Measurements from ENCODE around the gene DDIT4. TPM values are rescaled to one million over a fixed set of nuclear protein-coding genes. Genes with fewer than 3 reads are reported as not detected.
A peak's percentile ranks its signal among the peaks of the same experiment; 100 is the strongest.

DDIT4 gene
- total and polyA plus RNA-seq, 8 donors = 89.9 to 188 (median 162) TPM

- DNase-seq = peak in 1 of 2 donors; percentile 70
- intact Hi-C loops (cut with DNase I; ENCODE audit: low total_unique reads) = no loop called here
- H3K4me1 ChIP-seq = peaks cover 68 to 97% (median 85%) of the 10 kb centered on the region in 4 donors
Observed at GRCh38 chr10:72321248-72322029, 47.7 kb downstream of the DDIT4 start.

GRCh38 chr10:72322030-72322279 is 48.2 kb downstream of the DDIT4 start:
- 72 to 96% (median 90%) methylated on average over 3 of the region's 3 CpGs for WGBS, 5 donors
- Histone ChIP-seq H3K4me3 (no peak overlapping the region), H3K9me3 (no peaks in the 10 kb centered on the region), H3K4me1 (peaks cover 62 to 96% (median 81%) of the 10 kb centered on the region in 4 donors), H3K36me3 (no peaks in the 10 kb centered on the region), H3K27ac (peak overlapping the region in 2 of 5 donors; percentile 91 to 92), H3K27me3 (no peaks in the 10 kb centered on the region)
- TF ChIP-seq POLR2A (IDR thresholded peaks at IDR 0.05) (no peak), EP300 (IDR thresholded peaks at IDR 0.05) (no peak), POLR2AphosphoS5 (IDR thresholded peaks at IDR 0.05) (no peak)
- TF ChIP-seq, protein P1, sequence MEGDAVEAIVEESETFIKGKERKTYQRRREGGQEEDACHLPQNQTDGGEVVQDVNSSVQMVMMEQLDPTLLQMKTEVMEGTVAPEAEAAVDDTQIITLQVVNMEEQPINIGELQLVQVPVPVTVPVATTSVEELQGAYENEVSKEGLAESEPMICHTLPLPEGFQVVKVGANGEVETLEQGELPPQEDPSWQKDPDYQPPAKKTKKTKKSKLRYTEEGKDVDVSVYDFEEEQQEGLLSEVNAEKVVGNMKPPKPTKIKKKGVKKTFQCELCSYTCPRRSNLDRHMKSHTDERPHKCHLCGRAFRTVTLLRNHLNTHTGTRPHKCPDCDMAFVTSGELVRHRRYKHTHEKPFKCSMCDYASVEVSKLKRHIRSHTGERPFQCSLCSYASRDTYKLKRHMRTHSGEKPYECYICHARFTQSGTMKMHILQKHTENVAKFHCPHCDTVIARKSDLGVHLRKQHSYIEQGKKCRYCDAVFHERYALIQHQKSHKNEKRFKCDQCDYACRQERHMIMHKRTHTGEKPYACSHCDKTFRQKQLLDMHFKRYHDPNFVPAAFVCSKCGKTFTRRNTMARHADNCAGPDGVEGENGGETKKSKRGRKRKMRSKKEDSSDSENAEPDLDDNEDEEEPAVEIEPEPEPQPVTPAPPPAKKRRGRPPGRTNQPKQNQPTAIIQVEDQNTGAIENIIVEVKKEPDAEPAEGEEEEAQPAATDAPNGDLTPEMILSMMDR (IDR thresholded peaks at IDR 0.05) = no peak
- intact Hi-C loops (cut with DNase I; ENCODE audit: low total_unique reads) = no loop called here
- peak in 1 of 2 donors; percentile 27 for DNase-seq

More at GRCh38 chr10:72321248-72322029, 47.7 kb downstream of the DDIT4 start:
- Histone ChIP-seq H3K27me3 (no peaks in the 10 kb centered on the region), H3K36me3 (no peaks in the 10 kb centered on the region), H3K4me3 (no peak overlapping the region), H3K9me3 (no peaks in the 10 kb centered on the region), H3K27ac (peak overlapping the region; percentile 61 to 95 (median 91))
- TF ChIP-seq, protein P1 (IDR thresholded peaks at IDR 0.05) = no peak
- no peak for TF ChIP-seq EP300 (IDR thresholded peaks at IDR 0.05)
- TF ChIP-seq POLR2A (IDR thresholded peaks at IDR 0.05) = no peak
- TF ChIP-seq POLR2AphosphoS5 (IDR thresholded peaks at IDR 0.05) = no peak
- WGBS, 5 donors = 68 to 79% (median 74%) methylated on average over 13 of the region's 13 CpGs

DNA sequence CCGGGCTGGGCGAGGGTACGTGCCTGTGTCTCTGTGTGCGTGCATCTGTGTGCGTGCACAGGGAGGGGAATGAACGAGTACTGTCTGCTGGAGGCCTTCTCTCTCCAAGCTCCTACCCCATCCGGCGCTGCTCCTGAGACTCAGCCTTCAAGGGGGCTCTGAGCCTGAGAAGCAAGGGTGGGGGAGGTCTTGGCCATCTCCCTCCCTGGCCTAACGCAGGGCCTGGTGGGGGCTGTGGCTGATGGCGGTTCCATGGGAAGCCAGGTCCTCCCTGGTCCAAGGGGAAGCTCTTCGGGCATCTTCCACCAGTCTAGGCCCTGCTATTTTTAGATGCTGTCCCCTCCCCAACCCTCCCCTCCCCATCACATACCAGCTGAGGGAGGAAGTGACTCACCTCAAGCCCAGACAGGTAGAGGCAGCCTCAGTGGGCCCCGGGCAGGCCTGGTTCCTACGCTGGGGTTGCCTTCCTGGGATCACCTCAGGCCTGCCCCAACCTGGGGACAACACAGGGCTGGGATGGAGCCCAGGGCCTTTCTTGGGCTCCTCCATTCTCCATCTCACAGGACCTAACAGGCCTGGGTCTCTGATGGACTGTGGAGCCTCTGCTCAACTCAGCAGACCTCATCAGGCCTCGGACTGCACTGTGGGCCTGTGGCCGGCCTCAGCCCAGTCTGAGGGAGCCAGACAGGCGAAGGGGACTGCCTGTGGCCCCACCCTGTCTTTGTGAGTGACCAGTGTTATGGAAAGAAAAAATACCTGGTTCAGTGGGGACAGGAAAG is 48.7 kb downstream of the DDIT4 start:
- TF ChIP-seq POLR2A (IDR thresholded peaks at IDR 0.05) (no peak), EP300 (IDR thresholded peaks at IDR 0.05) (no peak), POLR2AphosphoS5 (IDR thresholded peaks at IDR 0.05) (no peak)
- TF ChIP-seq, protein P1 (IDR thresholded peaks at IDR 0.05) = no peak
- Histone ChIP-seq H3K4me1 (peaks cover 59 to 96% (median 82%) of the 10 kb centered on the region in 4 donors), H3K4me3 (no peak overlapping the region), H3K27ac (peak overlapping the region in 3 of 5 donors; percentile 34 to 92 (median 91)), H3K9me3 (no peaks in the 10 kb centered on the region), H3K27me3 (no peaks in the 10 kb centered on the region), H3K36me3 (no peaks in the 10 kb centered on the region)
- WGBS, 5 donors = 82 to 95% (median 90%) methylated on average over 12 to 16 of the region's 16 CpGs
- intact Hi-C loops (cut with DNase I; ENCODE audit: low total_unique reads) = no loop called here
- peak in 1 of 2 donors; percentile 42 for DNase-seq

DNA sequence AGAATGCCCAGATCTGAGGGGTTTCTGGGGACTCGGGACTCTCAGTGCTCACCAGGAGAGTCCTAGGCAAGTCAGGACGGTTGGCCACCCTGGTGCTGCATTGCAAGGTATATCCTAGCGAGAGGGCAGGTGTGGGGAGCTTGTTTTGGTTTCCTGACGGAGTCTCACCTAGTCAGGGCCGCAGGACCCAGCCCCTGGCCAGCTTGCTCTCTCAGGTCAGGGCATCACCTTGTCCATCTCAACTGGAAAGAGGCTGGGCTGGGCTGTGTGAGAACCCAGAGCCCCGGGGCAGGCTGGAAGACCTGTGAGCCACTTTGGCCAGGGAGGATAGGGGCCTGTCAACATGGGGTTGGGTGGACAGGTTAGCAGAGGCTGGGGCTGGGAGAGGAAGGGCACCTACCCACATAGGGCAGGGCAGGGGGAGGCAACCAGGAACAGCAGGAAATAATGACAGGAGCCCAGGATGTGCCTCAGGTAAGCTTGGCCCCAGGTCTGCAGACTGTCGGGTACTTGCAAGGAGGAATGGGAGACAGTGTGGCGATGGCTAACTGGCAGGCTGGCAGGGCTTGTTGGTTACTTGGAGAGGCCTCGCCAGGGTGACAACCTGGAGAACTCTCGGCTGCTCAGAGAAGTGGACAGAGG is 49.5 kb downstream of the DDIT4 start:
- 86 to 91% (median 91%) methylated on average over 7 to 10 of the region's 10 CpGs for WGBS, 5 donors
- H3K4me3 ChIP-seq = no peak overlapping the region
- H3K36me3 ChIP-seq = no peaks in the 10 kb centered on the region
- peaks cover 66 to 96% (median 85%) of the 10 kb centered on the region in 4 donors for H3K4me1 ChIP-seq
- intact Hi-C loops (cut with DNase I; ENCODE audit: low total_unique reads) = no loop called here
- H3K27ac ChIP-seq = peak overlapping the region in 3 of 5 donors; percentile 34 to 92 (median 91)
- no peaks in the 10 kb centered on the region for H3K9me3 ChIP-seq
- TF ChIP-seq, protein P1 (IDR thresholded peaks at IDR 0.05) = no peak
- TF ChIP-seq POLR2A (IDR thresholded peaks at IDR 0.05) (no peak), POLR2AphosphoS5 (IDR thresholded peaks at IDR 0.05) (no peak), EP300 (IDR thresholded peaks at IDR 0.05) (no peak)
- peak in 1 of 2 donors; percentile 17 for DNase-seq
- no peaks in the 10 kb centered on the region for H3K27me3 ChIP-seq
